Measurements from ENCODE around the gene B3GALT5.
"Not testable (repeated sequence)": the region's sequence is repeated elsewhere in the genome, so short reads cannot be mapped to it uniquely, and the experiment has no call there.

B3GALT5 gene

GRCh38 chr21:39579734-39580332 lies 32.9 kb upstream of the B3GALT5 start:
- no peak overlapping the region for H3K27ac ChIP-seq
- TF ChIP-seq ZFX (IDR thresholded peaks at IDR 0.05; ENCODE audit: borderline replicate concordance) (no peak), CTCF (IDR thresholded peaks at IDR 0.05) (no peak)

- no peak overlapping the region for H3K27ac ChIP-seq
- TF ChIP-seq ZFX (IDR thresholded peaks at IDR 0.05; ENCODE audit: borderline replicate concordance) (no peak), CTCF (IDR thresholded peaks at IDR 0.05) (no peak)
Observed at GRCh38 chr21:39580744-39581143, 32.0 kb upstream of the B3GALT5 start.

- TF ChIP-seq ZFX (IDR thresholded peaks at IDR 0.05; ENCODE audit: borderline replicate concordance) (no peak), CTCF (IDR thresholded peaks at IDR 0.05) (no peak)
- H3K27ac ChIP-seq: no peak overlapping the region
Observed at GRCh38 chr21:39581414-39581813, 31.3 kb upstream of the B3GALT5 start.

GRCh38 chr21:39582749-39583148 lies 30.0 kb upstream of the B3GALT5 start:
- no peak overlapping the region for H3K27ac ChIP-seq

GRCh38 chr21:39583586-39583985 lies 29.2 kb upstream of the B3GALT5 start:
- not testable (repeated sequence) for H3K27ac ChIP-seq

More at GRCh38 chr21:39582749-39583148, 30.0 kb upstream of the B3GALT5 start:
- no peak for TF ChIP-seq CTCF (IDR thresholded peaks at IDR 0.05)
- TF ChIP-seq ZFX (IDR thresholded peaks at IDR 0.05; ENCODE audit: borderline replicate concordance): no peak

- TF ChIP-seq CTCF (IDR thresholded peaks at IDR 0.05): no peak
- TF ChIP-seq ZFX (IDR thresholded peaks at IDR 0.05; ENCODE audit: borderline replicate concordance): no peak
- no peak overlapping the region for H3K27ac ChIP-seq
Observed at GRCh38 chr21:39587376-39587775, 25.4 kb upstream of the B3GALT5 start.

GRCh38 chr21:39588884-39589283 lies 23.9 kb upstream of the B3GALT5 start:
- TF ChIP-seq CTCF (IDR thresholded peaks at IDR 0.05): no peak
- TF ChIP-seq ZFX (IDR thresholded peaks at IDR 0.05; ENCODE audit: borderline replicate concordance): no peak
- H3K27ac ChIP-seq: no peak overlapping the region

GRCh38 chr21:39593522-39593921 lies 19.2 kb upstream of the B3GALT5 start:
- no peak for TF ChIP-seq CTCF (IDR thresholded peaks at IDR 0.05)
- TF ChIP-seq ZFX (IDR thresholded peaks at IDR 0.05; ENCODE audit: borderline replicate concordance): no peak
- no peak overlapping the region for H3K27ac ChIP-seq
